Ovary (tissue), 3 donors: ENCODE results near the gene URI1.

Experiments
- EP300 ChIP-seq: sonication (generic); formaldehyde crosslinking; IDR thresholded peaks from one replicate; pipeline ENCODE4 v1.6.1; 2017; ENCODE audit warnings: antibody characterized with exemption
- POLR2A ChIP-seq: fragments of 450-650 bp; IDR thresholded peaks from one replicate; pipeline ENCODE4 v1.6.1; 2017; ENCODE audit warnings: antibody characterized with exemption, mild to moderate bottlenecking, moderate library complexity
- TF ChIP-seq, protein P1 (sequence below), 3 donors: fragments of 450-650 bp in 2 of 3; fragments of 200-600 bp in 1 of 3; IDR thresholded peaks; one replicate each; pipeline versions ENCODE4 v1.5.1 to v1.8.0; 2016 to 2022; ENCODE audit warnings: antibody characterized with exemption in 3 of 3, mild to moderate bottlenecking in 1 of 3
- donor health status: DM: no; HTN: no; CAD: no.

DNA sequence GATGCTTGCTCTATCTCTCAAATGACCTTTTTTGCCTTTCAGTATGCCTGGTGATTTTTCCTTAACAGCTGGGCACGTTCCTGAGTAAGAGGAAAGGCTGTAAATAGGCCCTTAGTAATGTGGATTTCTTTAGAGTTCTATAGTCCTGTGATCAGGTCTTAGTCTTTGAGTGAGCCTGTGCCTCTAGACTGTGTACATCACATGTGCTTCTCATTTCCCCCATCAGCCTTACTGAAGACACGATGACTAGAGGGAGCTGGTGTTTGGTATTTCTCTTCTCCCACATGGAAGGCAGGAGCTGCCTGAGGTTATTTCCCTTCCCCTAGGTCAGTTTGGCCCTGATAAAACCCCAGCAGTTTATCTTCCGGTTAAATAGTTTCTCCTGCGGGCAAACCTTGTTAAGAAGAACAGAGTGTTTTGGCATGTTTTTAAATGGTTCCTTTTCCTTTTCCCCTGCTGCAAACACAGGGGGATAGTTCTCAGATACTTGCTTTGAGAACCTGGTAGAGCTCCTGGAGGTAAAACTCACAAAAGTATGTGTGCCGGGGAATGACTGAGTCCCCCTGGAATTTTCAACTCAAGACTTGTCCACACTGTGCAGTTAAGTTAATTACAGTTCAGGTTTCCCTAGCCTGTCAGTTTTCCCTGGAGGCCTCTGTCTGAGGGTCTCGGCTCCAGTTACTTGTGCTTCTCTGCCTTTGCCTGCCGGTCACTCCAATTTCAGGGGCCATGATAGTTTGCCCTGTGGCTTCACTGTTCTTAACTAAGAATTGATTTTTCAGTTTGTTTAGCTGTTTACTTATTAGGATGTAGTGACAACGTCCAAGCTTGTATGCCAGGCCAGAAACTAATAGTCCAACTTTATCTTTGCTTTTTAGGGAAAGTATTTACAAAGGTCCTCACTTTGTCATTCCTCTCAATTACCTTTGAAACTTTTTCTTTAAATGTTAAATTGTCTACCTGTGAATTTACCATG is 94.4 kb downstream of the URI1 start:
- TF ChIP-seq, protein P1, sequence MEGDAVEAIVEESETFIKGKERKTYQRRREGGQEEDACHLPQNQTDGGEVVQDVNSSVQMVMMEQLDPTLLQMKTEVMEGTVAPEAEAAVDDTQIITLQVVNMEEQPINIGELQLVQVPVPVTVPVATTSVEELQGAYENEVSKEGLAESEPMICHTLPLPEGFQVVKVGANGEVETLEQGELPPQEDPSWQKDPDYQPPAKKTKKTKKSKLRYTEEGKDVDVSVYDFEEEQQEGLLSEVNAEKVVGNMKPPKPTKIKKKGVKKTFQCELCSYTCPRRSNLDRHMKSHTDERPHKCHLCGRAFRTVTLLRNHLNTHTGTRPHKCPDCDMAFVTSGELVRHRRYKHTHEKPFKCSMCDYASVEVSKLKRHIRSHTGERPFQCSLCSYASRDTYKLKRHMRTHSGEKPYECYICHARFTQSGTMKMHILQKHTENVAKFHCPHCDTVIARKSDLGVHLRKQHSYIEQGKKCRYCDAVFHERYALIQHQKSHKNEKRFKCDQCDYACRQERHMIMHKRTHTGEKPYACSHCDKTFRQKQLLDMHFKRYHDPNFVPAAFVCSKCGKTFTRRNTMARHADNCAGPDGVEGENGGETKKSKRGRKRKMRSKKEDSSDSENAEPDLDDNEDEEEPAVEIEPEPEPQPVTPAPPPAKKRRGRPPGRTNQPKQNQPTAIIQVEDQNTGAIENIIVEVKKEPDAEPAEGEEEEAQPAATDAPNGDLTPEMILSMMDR (IDR thresholded peaks at IDR 0.05), result no peak
- TF ChIP-seq POLR2A (no peak), EP300 (no peak)
